Stimulated activated CD4-positive, alpha-beta T cell treated with anti-CD3 and anti-CD28 coated beads, Interleukin-15, amount 100 ng/mL, for 48 hours (primary cell): ENCODE data around the gene DARS1.

Experiments used
- DNase-seq, 2 donors: peaks; one replicate each; pipeline ENCODE4 v3.0.0-alpha.2; 2020; ENCODE audit warnings: low read depth in 2 of 2

Gene DARS1

GRCh38 chr2:136015699-136016098 is 30.3 kb upstream of the DARS1 start:
- DNase-seq = no peak

DNA sequence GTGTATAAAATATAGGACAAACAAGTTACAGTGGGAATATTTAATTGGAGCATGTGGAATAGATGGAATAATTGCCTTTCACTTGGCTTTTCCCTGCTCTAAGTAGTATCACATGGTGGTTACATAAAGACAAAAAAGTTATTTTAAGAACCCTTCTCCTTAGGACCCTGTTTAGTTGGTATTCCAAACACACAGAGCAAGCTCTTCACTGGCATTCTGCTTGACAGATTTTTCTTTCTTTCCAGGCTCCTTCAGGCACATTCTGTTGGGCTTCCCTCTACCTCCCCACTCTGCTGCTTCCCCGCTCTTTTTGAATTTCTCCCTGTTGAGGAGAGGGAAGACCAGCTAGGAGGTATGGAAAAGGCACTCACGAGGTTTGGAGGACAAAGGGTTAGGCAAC is 29.0 kb upstream of the DARS1 start:
- no peak for DNase-seq

- DNase-seq = no peak
These were observed 28.5 kb upstream of the DARS1 start for GRCh38 chr2:136013955-136014354.

DNA sequence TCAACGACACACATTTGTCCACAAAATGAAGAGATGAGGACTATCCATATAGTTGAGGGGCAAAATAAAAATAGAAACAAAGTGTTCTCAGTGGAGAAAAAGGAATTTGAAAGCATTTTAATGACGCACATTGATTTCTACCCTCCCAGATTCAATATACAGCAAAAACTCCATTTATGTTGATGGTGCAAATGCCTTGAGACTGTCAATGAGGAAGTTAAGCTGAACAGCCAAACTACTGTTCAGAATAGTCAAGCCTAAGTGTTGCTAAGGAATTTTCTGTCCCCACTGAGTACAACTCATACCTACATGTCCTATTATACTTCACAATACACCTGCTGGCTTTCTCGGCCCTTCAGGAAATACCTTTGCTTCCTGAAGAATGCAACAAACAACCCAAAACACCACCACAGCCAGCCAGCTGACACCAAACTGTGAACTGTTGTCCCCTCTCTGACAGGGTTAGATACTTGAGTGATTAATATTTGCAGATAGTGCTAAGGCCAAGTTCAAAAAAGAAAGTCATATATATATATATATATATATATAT is 27.8 kb upstream of the DARS1 start:
- no peak for DNase-seq

DNA sequence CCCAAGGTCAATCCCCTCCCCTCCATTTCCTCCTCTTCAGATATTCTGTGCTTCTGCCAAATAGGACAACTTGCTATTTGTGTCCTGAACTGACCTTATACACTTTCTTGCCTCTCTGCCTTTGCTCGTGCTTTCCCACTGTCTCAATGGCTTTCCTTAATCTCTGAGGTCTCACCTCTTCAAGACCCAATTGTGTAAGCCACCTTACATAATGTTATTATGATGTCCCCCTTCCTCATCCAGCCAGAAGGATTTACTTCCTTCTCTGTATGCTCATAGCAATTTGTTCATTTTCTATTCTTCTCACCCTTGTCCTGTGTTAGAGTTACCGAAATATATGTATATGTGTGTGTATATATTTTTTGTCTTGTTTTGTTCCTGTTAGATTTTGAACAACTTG is 26.9 kb upstream of the DARS1 start:
- DNase-seq = no peak

- DNase-seq = no peak
These were observed 24.7 kb upstream of the DARS1 start for GRCh38 chr2:136010126-136010525.

GRCh38 chr2:136008205-136008865 is 22.9 kb upstream of the DARS1 start:
- peak; percentile 41 to 45 for DNase-seq

GRCh38 chr2:136006658-136007057 is 21.2 kb upstream of the DARS1 start:
- no peak for DNase-seq

- no peak for DNase-seq
These were observed 20.2 kb upstream of the DARS1 start for GRCh38 chr2:136005462-136006196.

DNA sequence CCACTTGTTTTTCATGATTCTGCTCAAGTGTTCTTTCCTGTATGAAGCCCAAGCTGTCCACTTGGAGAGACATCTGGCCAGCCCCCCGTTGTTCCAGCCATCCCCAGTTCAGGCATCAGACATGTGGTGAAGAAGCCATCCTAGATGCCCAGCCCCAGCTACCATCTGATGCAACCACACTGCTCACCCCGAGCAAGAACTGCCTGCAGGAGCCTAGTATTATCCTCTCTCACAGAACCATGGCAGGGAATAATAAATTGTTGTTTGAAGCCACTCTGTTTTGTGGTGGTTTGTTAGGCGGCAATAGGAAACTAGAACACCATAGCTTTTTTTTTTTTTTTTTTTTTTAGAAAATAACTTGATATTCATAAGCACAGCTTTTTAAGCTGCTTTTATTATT is 19.5 kb upstream of the DARS1 start:
- DNase-seq = no peak

DNA sequence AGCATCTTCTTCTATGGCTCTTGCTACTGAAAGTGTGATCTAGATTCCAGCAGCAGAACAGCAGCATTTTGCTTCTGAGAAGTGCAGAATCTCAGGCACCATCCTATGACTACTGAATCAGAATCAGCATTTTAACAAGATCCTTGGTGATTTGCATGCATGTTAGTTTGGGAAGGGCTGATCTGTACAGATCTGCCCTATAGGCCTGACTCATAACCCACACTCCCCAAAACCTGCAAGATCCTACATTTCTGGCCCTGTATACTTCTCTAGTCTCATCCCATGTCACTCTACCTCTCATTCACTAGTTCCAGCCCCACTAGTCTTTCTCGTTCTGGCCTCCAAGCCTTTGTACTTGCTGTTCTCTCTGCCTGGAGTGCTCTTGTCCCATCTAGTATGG is 15.7 kb upstream of the DARS1 start:
- no peak for DNase-seq

GRCh38 chr2:136000502-136000901 is 15.1 kb upstream of the DARS1 start:
- DNase-seq = no peak

DNA sequence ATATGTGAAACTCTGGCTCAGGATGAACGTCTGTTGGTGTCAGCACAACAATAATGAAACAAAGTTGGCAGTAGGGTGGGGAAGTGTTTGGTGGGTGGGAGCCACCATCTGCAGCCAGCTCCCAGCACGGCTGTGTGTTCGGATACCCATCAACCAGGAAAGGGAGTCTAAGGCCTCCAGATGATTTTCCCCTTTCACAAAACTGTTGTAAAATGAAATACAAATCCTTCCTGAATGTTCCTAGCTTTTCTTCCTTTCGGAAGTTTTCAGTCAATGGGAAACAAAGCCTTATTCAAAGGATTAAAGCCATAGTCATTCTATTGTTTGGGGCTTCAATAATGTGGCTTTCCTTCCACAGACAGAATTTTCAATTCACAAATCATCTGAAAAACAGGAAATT is 14.5 kb upstream of the DARS1 start:
- no peak for DNase-seq

- no peak for DNase-seq
These were observed 13.5 kb upstream of the DARS1 start for GRCh38 chr2:135998879-135999278.

GRCh38 chr2:135997380-135997779 is 12.0 kb upstream of the DARS1 start:
- DNase-seq = no peak

GRCh38 chr2:135996304-135996703 is 10.9 kb upstream of the DARS1 start:
- no peak for DNase-seq

DNA sequence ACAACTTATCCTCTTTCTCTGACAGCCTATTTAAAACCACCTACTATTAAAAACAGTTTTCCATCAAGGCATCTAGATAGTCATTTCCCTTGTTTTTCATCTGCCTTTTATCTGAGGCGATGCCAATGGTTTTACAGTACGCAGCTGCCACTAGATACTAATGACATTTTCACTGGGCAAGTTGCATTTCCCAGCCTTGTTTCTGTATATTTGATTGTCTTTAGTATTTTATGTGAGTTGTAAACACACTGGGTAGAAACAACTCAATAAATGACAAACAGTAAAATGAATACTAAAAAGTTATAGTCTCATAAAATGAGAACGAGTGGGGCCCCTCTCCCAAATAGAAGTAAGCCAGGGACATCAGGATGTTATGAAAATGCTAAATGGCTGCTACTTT is 8.9 kb upstream of the DARS1 start:
- DNase-seq = no peak

DNA sequence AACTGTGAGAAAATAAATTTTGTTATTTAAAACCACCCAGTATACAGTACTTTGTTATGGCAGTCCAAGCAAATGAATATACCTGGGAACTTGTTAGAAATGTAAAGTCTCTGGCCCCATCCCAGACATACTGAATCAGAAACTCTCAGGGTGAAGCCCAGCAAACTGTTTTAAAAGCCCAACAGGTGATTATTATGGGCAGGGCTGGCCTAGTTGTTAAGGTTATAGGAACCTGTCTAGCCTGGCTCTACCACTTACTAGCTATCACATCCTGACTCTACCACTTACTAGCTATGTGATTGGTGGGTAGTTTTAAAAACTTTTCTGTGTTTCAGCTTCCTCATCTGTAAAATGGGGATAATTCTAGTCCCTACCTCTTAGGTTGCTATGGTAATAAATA is 8.0 kb upstream of the DARS1 start:
- DNase-seq = no peak

DNA sequence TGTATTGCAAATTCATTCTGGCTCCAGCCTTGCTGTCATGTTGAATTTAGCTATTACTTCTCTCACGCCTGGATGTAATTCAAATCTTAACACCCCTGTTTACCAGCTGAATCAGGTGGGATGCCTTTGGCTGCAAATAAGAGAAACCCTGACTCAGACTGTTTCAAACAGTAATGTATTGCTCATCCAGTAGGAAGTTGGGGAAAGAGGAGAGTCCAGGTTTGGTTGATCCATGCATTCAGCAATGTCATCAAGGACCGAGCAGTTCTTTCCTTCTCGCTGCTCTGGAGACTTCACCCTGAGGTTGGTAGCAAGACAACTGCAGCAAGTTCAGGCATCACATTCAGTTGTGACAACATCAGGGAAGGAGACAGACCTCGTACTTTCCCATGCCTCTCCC is 6.4 kb upstream of the DARS1 start:
- no peak for DNase-seq

DNA sequence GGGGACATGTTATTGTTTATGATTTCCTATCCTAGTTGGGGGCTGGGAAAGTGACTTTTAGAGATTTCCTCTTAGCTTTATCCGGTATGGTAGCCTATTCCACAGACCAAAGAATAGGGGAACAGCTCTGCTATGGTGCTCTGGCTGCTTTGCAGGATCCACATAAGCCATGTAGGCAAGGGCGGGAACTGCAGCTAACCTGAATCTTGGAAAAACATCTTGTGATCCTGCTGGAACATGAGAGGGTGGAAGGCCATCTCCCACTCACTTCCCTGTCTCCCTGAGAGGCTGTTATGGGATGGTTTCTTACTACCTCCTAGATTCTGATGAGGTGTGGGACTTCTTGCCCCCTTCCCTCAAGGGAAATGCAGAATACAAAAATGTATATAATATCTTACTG is 2.0 kb upstream of the DARS1 start:
- DNase-seq = no peak

DNA sequence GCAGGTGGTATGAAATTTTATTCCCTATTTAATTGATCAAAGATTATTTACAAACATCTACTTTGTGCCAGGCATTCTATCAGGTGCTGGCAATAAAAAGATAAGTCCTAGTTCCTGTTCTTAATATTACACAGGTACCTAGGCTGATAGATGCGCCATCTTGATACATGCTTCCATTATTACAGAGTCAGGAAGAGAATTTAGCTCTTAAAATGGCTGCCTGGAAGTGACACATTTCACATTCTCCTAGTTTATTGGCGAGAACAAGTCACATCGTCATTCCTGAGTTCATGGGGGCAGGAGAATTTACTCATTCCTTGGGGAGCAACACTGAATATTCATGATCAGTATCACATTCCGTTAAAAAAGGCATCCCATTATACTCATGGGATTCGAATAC is 1.1 kb upstream of the DARS1 start:
- no peak for DNase-seq

DNA sequence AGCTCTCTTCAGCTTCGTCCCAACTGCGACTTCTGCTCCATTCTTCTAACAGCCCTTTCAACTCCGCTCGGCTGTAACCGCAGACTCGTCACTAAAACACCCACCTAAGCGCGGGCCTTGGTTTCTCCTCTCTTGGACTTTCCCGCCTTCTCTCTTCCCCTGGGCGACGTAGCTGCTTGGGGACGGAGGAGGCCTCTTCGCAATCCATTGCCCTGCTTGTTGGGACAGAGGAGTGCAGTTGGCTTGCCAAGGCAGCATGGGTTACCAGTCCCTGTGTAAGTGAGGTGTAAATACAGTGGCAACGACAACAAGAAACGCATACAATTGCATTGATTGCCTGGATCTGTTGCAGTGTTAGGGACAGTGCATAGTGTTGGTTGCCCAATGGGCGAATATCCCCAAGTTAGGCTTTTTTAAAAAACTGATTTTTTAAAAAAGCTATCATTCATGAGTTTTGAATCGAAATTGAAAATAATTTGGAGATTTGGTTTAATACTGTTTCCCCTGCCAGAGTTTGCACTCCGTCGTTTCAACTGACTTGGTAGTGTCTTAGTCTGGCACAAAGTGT is 484 bp upstream of the DARS1 start:
- peak; percentile 75 to 78 for DNase-seq
